Brain microvascular endothelial cell (primary cell): Measurements from ENCODE around the gene ALKBH8.
"Not testable (repeated sequence)": the region's sequence is repeated elsewhere in the genome, so short reads cannot be mapped to it uniquely, and the experiment has no call there.

Source experiments
- DNase-seq: peaks from one replicate; pipeline ENCODE4 v3.0.0-alpha.2; 2020
- H3K27ac ChIP-seq: fragments of 250-450 bp; sonication (Bioruptor Pico); 2 replicates; pipeline ENCODE4 v1.5.1; 2020; ENCODE audit warnings: mild to moderate bottlenecking, moderate library complexity
- H3K27me3 ChIP-seq: fragments of 250-450 bp; sonication (Bioruptor Pico); replicated peaks from 2 replicates; pipeline ENCODE4 v1.5.1; 2020; ENCODE audit warnings: mild to moderate bottlenecking
- H3K36me3 ChIP-seq: fragments of 250-450 bp; sonication (Bioruptor Pico); replicated peaks from 2 replicates; pipeline ENCODE4 v1.5.1; 2020; ENCODE audit warnings: mild to moderate bottlenecking
- H3K4me3 ChIP-seq: 2 replicates; pipeline ENCODE4 v1.5.1; 2011; ENCODE audit warnings: low read depth, mild to moderate bottlenecking, control low read depth, low read length, moderate library complexity
- CTCF ChIP-seq: IDR thresholded peaks from 2 replicates; pipeline ENCODE4 v1.5.1; 2011; ENCODE audit warnings: low read depth, mild to moderate bottlenecking, moderate library complexity, low read length, control low read depth, inconsistent platforms; ENCODE audit errors: missing control alignments
- in situ Hi-C: cut with HindIII; loops from 2 replicates; pipeline ENCODE4 v1.10.0; 2017; ENCODE audit warnings: low sequenced_read_pairs, low pct_ligation_motif_present

Gene ALKBH8

GRCh38 chr11:107581147-107581546 is 15.6 kb upstream of the ALKBH8 start:
- in situ Hi-C loops: no loop called here
- TF ChIP-seq CTCF: no peak
- H3K4me3 ChIP-seq: no peak overlapping the region
- H3K27ac ChIP-seq: no peak overlapping the region
- no peaks in the 10 kb centered on the region for H3K27me3 ChIP-seq
- H3K36me3 ChIP-seq: no peaks in the 10 kb centered on the region
- DNase-seq: no peak

GRCh38 chr11:107579169-107579568 is 13.6 kb upstream of the ALKBH8 start:
- DNase-seq, H3K4me3 ChIP-seq, H3K27me3 ChIP-seq, in situ Hi-C loops, H3K27ac ChIP-seq, H3K36me3 ChIP-seq: not testable (repeated sequence)

GRCh38 chr11:107577346-107577711 is 11.8 kb upstream of the ALKBH8 start:
- in situ Hi-C loops: no loop called here
- no peaks in the 10 kb centered on the region for H3K27me3 ChIP-seq
- TF ChIP-seq CTCF: no peak
- no peak overlapping the region for H3K27ac ChIP-seq
- no peak overlapping the region for H3K4me3 ChIP-seq
- no peak for DNase-seq
- H3K36me3 ChIP-seq: no peaks in the 10 kb centered on the region

GRCh38 chr11:107576497-107577345 is 11.2 kb upstream of the ALKBH8 start:
- H3K27me3 ChIP-seq, in situ Hi-C loops, H3K36me3 ChIP-seq, H3K27ac ChIP-seq, H3K4me3 ChIP-seq: not testable (repeated sequence)
- peak; percentile 53 for DNase-seq
- TF ChIP-seq CTCF: peak; percentile 79

- H3K27me3 ChIP-seq: no peaks in the 10 kb centered on the region
- DNase-seq: no peak
- no peaks in the 10 kb centered on the region for H3K36me3 ChIP-seq
- no peak for TF ChIP-seq CTCF
- no peak overlapping the region for H3K4me3 ChIP-seq
- in situ Hi-C loops: loop anchor here (25.0 kb wide), 1 partner anchor 114 kb away; no protein-coding TSS in a partner anchor
- H3K27ac ChIP-seq: no peak overlapping the region
These were observed 7.9 kb upstream of the ALKBH8 start for GRCh38 chr11:107573438-107573837.

GRCh38 chr11:107570015-107570414 is 4.5 kb upstream of the ALKBH8 start:
- in situ Hi-C loops: loop anchor here (25.0 kb wide), 1 partner anchor 117 kb away; no protein-coding TSS in a partner anchor
- no peak for TF ChIP-seq CTCF
- no peak for DNase-seq
- H3K36me3 ChIP-seq: no peaks in the 10 kb centered on the region
- no peaks in the 10 kb centered on the region for H3K27me3 ChIP-seq
- H3K27ac ChIP-seq: no peak overlapping the region
- H3K4me3 ChIP-seq: no peak overlapping the region
